ENCODE results near the gene AMDHD1. TPM values are rescaled to one million over a fixed set of nuclear protein-coding genes. Genes with fewer than 3 reads are reported as not detected.
A peak's percentile ranks its signal among the peaks of the same experiment; 100 is the strongest.

Gene AMDHD1
- total and polyA plus RNA-seq, 5 experiments from 2014 or later, result 0.27 to 2.2 (median 1.2) TPM

DNA sequence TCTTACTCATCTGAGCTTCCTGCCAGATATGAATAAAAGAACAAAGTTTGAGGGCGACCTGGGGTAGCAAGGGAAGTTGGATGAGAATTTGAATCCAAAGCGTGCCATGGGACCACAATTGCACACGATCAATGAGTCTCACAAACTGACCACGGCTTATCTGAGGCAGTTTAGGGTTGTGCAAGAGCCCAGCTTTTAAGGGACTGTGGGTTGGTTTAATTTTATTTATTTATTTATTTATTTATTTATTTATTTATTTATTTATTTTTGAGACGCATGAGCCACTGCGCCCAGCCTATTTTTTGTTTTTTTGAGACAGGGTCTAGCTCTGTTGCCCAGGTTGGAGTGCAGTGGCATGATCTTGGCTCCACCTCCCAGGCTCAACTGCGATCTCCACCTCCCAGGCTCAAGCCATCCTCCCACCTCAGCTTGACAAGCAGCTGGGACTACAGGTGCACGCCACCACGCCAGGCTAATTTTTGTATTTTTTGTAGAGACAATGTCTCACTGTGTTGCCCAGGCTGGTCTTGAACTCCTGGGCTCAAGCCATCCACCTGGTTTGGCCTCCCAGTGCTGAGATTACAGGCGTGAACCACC is 1.1 kb downstream of the AMDHD1 start:
- H3K9me3 Mint-ChIP-seq, result no peaks in the 10 kb centered on the region
- H3K4me3 Mint-ChIP-seq, result peak overlapping the region; percentile 76 to 98 (median 94)
- ATAC-seq (no peak), DNase-seq (no peak)
- POLR2A ChIA-PET, result interaction anchor here (1.8 to 2.8 kb wide), 4 partner anchors 10 to 470 kb away, joined by 9 to 15 read pairs (median 10); partner anchors contain the start of genes LTA4H, METAP2 and SNRPF
- H3K27ac Mint-ChIP-seq, result peak overlapping the region in 2 of 10 donors; percentile 8 to 97
- peaks cover 0 to 9% (median 7%) of the 10 kb centered on the region in 4 donors for H3K4me1 Mint-ChIP-seq
- peaks cover 0 to 1% (median 0%) of the 10 kb centered on the region in 5 donors for H3K27me3 Mint-ChIP-seq
- no peaks in the 10 kb centered on the region for H3K36me3 Mint-ChIP-seq

- DNase-seq (no peak), ATAC-seq (no peak)
- POLR2A ChIA-PET, result no interaction called here
- Mint-ChIP-seq H3K4me1 (peaks cover 0 to 3% (median 1%) of the 10 kb centered on the region in 4 donors), H3K27me3 (peaks cover 3 to 16% (median 15%) of the 10 kb centered on the region in 5 donors), H3K27ac (no peak overlapping the region), H3K9me3 (peaks cover 0 to 5% (median 0%) of the 10 kb centered on the region in 9 donors), H3K4me3 (no peak overlapping the region), H3K36me3 (peaks cover 0 to 6% (median 2%) of the 10 kb centered on the region in 3 donors)
Observed at GRCh38 chr12:95949477-95950206, 6.5 kb downstream of the AMDHD1 start.

- H3K27me3 Mint-ChIP-seq, result peaks cover 3 to 16% (median 15%) of the 10 kb centered on the region in 5 donors
- no peak overlapping the region for H3K4me3 Mint-ChIP-seq
- peaks cover 0 to 5% (median 0%) of the 10 kb centered on the region in 9 donors for H3K9me3 Mint-ChIP-seq
- no peak overlapping the region for H3K27ac Mint-ChIP-seq
- no peak for DNase-seq
- H3K36me3 Mint-ChIP-seq, result peaks cover 0 to 6% (median 2%) of the 10 kb centered on the region in 3 donors
- ATAC-seq, result no peak
- no peaks in the 10 kb centered on the region for H3K4me1 Mint-ChIP-seq
- POLR2A ChIA-PET, result no interaction called here
Observed at GRCh38 chr12:95951515-95951914, 8.4 kb downstream of the AMDHD1 start.

GRCh38 chr12:95953000-95953399 is 9.9 kb downstream of the AMDHD1 start:
- peaks cover 3 to 16% (median 15%) of the 10 kb centered on the region in 5 donors for H3K27me3 Mint-ChIP-seq
- no peak overlapping the region for H3K27ac Mint-ChIP-seq
- DNase-seq (no peak), ATAC-seq (no peak)
- POLR2A ChIA-PET, result no interaction called here
- H3K9me3 Mint-ChIP-seq, result peaks cover 0 to 5% (median 0%) of the 10 kb centered on the region in 9 donors
- peaks cover 0 to 6% (median 2%) of the 10 kb centered on the region in 3 donors for H3K36me3 Mint-ChIP-seq
- H3K4me1 Mint-ChIP-seq, result no peaks in the 10 kb centered on the region
- H3K4me3 Mint-ChIP-seq, result no peak overlapping the region

GRCh38 chr12:95955549-95956159 is 12.5 kb downstream of the AMDHD1 start:
- no peak for ATAC-seq
- Mint-ChIP-seq H3K27me3 (peaks cover 3 to 16% (median 15%) of the 10 kb centered on the region in 5 donors), H3K4me3 (no peak overlapping the region), H3K27ac (no peak overlapping the region), H3K36me3 (peaks cover 0 to 6% (median 2%) of the 10 kb centered on the region in 3 donors), H3K9me3 (peaks cover 0 to 5% (median 0%) of the 10 kb centered on the region in 9 donors), H3K4me1 (no peaks in the 10 kb centered on the region)
- POLR2A ChIA-PET, result interaction anchor here (2.4 kb wide), 1 partner anchor 13 kb away, joined by 11 read pairs; the partner anchor contains the start of genes AMDHD1 and CCDC38
- DNase-seq, result no peak

DNA sequence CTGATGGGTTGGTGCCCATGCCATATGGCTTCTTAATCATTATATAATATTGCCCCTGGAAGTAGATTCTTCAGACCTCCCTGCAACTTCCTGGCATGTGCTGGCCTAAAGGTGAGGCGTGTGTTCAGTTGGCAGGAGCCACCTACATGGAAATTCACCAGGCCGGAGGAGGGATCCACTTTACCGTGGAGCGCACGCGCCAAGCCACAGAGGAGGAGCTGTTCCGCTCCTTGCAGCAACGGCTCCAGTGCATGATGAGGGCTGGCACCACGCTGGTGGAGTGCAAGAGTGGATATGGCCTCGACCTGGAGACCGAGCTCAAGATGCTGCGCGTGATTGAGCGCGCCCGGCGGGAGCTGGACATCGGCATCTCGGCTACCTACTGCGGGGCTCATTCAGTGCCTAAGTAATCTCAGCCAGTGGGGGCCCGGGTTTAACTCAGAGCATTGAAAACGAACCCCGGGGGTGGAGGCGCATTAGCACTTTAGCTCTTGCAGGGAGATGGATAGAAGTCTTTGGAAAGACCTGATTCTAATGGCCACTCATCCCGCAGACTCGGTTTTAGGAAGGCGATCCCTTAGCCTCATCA is 13.5 kb downstream of the AMDHD1 start:
- Mint-ChIP-seq H3K4me1 (no peaks in the 10 kb centered on the region), H3K4me3 (no peak overlapping the region), H3K36me3 (peaks cover 0 to 2% (median under 1%) of the 10 kb centered on the region in 3 donors), H3K27ac (no peak overlapping the region), H3K27me3 (peaks cover 2 to 11% (median 5%) of the 10 kb centered on the region in 5 donors), H3K9me3 (no peaks in the 10 kb centered on the region)
- ATAC-seq (no peak), DNase-seq (no peak)
- POLR2A ChIA-PET, result interaction anchor here (0.7 kb wide), 1 partner anchor 14 kb away, joined by 4 read pairs; the partner anchor contains the start of genes AMDHD1 and CCDC38

DNA sequence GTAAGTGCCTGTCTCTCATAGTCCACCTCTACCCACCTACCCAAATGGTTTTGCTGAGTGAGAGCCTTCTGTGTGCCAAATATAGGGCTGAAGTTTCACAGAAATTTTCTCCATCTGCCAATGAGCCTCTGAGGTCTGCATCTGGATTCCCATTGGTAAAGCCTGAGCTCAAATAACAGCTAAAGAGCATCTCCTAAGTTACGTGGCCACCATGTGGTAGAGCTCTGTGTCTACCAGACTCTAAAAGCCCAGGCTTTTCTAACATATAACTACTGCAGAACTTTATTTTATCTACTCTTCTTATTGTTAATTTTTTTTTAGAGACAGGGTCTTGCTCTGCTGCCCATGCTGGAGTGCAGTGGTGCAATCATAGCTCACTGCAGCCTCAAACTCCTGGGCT is 16.0 kb downstream of the AMDHD1 start:
- no peak for DNase-seq
- Mint-ChIP-seq H3K27me3 (peaks cover 0 to 4% (median 2%) of the 10 kb centered on the region in 5 donors), H3K27ac (peak overlapping the region in 1 of 10 donors; percentile 37), H3K9me3 (no peaks in the 10 kb centered on the region), H3K4me3 (no peak overlapping the region), H3K4me1 (no peaks in the 10 kb centered on the region), H3K36me3 (no peaks in the 10 kb centered on the region)
- no peak for ATAC-seq
- POLR2A ChIA-PET, result no interaction called here

DNA sequence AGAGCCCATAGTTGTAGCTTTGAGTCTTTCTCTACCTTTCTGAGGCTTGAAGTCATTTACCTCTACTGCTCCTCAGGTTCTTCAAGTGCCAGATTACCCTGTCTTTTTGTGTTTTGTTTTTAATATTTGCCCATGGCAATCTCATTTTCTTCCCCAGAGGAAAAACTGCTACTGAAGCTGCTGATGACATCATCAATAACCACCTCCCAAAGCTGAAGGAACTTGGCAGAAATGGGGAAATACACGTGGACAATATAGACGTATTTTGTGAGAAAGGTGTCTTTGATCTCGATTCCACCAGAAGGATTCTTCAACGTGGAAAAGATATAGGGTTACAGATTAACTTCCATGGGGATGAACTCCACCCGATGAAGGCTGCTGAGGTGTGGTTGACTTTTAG is 17.1 kb downstream of the AMDHD1 start:
- Mint-ChIP-seq H3K27ac (no peak overlapping the region), H3K36me3 (no peaks in the 10 kb centered on the region), H3K4me1 (no peaks in the 10 kb centered on the region), H3K27me3 (peaks cover 0 to 4% (median 2%) of the 10 kb centered on the region in 5 donors), H3K4me3 (no peak overlapping the region), H3K9me3 (no peaks in the 10 kb centered on the region)
- no peak for DNase-seq
- POLR2A ChIA-PET, result no interaction called here
- no peak for ATAC-seq

- POLR2A ChIA-PET, result no interaction called here
- Mint-ChIP-seq H3K36me3 (peaks cover 0 to 6% (median 0%) of the 10 kb centered on the region in 3 donors), H3K27me3 (peaks cover 0 to 4% (median 2%) of the 10 kb centered on the region in 5 donors), H3K4me1 (no peaks in the 10 kb centered on the region), H3K4me3 (no peak overlapping the region), H3K9me3 (no peaks in the 10 kb centered on the region), H3K27ac (no peak overlapping the region)
- ATAC-seq (no peak), DNase-seq (no peak)
Observed at GRCh38 chr12:95962222-95962621, 19.1 kb downstream of the AMDHD1 start.

- Mint-ChIP-seq H3K27ac (no peak overlapping the region), H3K27me3 (peaks cover 0 to 4% (median 2%) of the 10 kb centered on the region in 5 donors), H3K4me1 (no peaks in the 10 kb centered on the region), H3K9me3 (no peaks in the 10 kb centered on the region), H3K4me3 (no peak overlapping the region), H3K36me3 (peaks cover 0 to 6% (median 0%) of the 10 kb centered on the region in 3 donors)
- POLR2A ChIA-PET, result no interaction called here
- no peak for DNase-seq
- no peak for ATAC-seq
Observed at GRCh38 chr12:95963096-95963495, 20.0 kb downstream of the AMDHD1 start.

DNA sequence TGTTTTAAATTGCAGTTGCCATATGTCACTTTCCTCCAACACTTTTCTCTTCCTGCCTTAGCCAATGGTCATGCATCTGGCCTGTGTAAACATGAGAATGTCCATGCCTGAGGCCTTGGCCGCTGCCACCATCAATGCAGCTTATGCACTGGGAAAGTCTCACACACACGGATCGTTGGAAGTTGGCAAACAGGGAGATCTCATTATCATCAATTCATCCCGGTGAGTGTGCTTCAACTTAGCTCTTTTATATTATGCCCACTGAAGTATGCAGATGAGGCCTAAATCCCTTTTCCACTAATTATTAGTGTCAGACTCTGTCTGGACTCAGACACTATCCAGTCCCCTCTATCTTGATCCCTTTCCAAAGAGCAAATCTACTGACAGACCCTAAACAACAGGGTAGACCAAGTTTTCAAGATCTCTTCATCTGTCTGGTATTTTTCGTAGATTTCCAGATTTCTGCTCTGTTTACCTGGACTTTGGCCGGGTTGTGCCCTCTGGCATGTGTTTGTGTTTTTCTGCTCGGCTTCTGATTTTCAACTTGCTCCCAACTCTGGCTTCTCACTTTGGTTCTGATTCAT is 23.2 kb downstream of the AMDHD1 start:
- peaks cover 0 to 4% (median 0%) of the 10 kb centered on the region in 5 donors for H3K27me3 Mint-ChIP-seq
- ATAC-seq (no peak), DNase-seq (no peak)
- no peaks in the 10 kb centered on the region for H3K4me1 Mint-ChIP-seq
- H3K27ac Mint-ChIP-seq, result peak overlapping the region in 1 of 10 donors; percentile 13
- peaks cover 0 to 6% (median 0%) of the 10 kb centered on the region in 3 donors for H3K36me3 Mint-ChIP-seq
- POLR2A ChIA-PET, result no interaction called here
- H3K4me3 Mint-ChIP-seq, result no peak overlapping the region
- H3K9me3 Mint-ChIP-seq, result no peaks in the 10 kb centered on the region

DNA sequence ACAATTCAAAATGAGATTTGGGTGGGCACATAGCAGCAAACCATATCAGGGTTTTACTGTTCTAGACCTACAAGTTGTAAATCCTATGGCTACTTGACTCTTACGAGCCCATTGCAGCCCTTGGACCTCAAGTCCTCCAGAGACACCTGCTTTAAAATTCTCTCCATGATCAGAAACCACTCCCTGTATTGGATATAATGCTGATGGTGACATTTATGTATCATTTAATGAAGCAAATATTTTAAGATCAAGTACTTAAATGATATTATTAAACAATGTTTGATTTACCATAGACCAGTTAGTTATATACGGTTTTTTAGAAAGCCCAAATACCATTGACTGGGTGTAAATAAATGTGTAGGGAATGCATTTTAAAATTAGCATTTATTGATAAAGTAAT is 24.2 kb downstream of the AMDHD1 start:
- Mint-ChIP-seq H3K27ac (no peak overlapping the region), H3K36me3 (peaks cover 0 to 6% (median 0%) of the 10 kb centered on the region in 3 donors), H3K27me3 (no peaks in the 10 kb centered on the region), H3K4me3 (no peak overlapping the region), H3K9me3 (no peaks in the 10 kb centered on the region), H3K4me1 (no peaks in the 10 kb centered on the region)
- ATAC-seq (no peak), DNase-seq (no peak)
- POLR2A ChIA-PET, result no interaction called here
